GM18909 (cell line): ENCODE results near the gene ADAMTS15.

Experiments used
- ATAC-seq: cut with Tn5 transposase; IDR thresholded peaks from one replicate; pipeline ENCODE4 v1.9.1; 2021; ENCODE audit warnings: mild to moderate bottlenecking; ENCODE audit not compliant: unreplicated experiment, poor library complexity

The ADAMTS15 gene

DNA sequence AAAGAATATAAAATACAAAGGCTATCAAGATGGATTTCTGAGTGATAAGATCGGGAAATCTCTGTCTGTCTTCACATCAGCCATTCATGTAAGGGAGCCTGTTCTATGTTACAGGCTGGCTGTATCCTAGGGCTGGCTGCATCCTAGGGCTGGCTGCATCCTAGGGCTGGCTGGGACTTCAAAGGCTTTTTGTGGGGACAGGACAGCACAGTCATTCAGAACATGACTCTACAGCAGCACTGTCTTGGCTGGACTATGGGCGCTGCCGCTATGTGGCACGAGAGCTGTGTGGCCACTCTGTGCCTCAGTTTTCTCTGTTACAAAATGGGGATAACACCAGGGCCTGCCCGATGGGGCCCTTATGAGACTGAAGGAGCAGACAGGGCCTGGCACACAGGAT, 30.2 kb upstream of the ADAMTS15 start:
- ATAC-seq = no peak

DNA sequence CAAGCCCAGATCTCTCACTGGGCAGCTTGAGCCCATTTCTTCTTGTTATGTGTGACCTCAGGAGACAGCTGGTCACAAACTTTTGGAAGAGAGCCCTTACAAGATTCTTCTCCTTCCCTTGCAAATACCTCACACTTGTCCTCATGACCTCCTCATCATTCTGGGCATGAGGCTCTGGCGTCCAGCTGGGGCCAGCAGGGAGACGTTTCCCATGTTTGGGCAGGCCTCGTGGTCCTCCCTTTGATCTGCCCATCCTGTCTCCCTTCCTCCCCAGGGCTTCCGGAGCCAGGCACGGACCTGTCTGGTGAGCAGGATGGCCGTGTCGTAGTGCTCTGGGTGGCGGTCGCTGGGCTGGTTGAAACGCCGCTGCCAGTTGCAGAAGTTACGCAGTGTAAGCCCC, 29.7 kb upstream of the ADAMTS15 start:
- no peak for ATAC-seq

DNA sequence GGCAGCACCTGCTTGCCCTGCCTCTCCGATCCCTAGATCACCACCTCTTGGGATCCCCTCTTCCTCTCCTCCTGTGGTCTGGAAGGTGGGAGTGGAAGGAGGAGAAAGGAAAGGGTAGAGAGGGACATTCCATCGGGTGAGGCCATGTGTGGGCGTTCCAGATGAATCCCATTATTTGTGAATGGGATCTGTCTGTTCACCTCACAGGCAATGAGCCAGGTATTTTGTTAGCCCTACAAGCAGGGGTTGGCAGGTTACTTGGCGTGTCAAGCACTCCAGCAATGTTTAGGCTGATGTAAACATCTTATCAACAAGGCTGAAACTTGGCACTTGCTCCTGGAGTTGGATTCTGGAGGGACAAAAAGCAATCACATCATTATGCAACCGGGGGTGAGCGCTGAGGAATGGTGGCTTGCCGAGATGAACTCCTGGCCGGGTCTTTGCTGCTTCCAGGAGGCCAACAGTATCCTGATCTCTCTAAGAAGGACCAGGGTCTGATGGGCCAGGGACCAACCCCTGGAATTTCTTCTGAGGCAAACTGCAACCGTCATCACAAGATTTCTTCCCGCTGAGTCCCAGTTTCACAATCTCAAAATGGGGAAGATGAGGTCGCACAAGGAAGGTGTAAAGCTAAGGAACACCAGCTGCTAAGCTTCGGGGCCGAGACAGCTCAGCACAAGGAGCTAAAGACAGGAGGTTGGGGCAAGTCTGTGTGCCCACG, 27.8 kb upstream of the ADAMTS15 start:
- no peak for ATAC-seq

GRCh38 chr11:130421199-130421585, 27.3 kb upstream of the ADAMTS15 start:
- no peak for ATAC-seq

DNA sequence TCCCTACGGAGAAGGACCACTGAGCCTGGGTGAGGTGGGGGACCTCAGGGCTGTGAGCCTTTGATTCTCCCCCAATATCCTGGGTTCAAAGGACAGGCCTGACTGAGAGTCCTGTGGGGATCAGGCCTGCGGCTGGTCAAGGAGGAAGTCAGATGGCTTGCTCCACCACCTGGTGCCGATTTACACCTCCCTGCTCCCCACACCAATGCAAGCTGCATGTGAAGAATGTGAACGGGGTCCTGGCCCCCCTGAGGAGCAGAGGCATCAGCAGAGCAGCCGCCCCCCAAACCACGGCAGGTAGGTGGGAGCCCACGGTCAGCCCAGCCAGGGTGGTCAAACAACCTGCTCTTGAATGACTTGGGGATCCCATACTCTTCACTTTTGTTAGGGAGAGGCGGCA, 26.7 kb upstream of the ADAMTS15 start:
- no peak for ATAC-seq

DNA sequence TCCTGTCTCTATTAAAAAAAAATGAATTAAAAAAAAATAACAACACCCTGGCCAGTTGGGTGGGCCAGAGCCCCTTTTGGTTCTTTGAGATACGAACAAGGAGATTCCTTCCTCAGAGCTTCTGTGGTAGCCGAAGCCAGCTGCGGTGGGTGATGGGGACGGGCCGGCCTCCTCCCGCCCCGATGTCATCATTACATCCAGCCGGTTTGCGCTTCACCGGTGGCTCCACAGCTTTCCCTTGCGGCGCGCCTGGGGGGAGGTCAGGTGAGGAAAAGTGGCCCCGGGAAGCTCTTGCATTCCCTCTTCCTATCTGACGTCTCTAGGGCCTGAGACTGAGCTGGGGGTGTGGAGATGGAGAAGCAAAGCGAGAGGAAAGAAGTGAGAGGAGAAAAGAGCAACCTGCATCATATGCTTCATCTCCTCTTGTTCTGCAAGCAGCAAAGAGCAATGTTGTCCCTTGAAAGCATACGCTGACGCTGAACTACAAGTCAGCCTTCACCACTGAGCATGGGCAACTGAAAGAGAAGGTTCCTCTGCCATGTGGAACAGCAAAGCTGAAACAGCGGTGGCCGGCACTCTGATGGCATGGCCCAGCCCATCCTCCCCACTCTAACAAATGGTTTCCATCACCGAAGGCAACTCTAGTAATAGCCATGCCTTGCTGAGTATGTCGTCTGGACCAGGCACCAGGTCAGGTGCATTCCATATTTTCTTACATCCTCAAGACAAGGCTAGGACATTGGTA, 26.0 kb upstream of the ADAMTS15 start:
- ATAC-seq = no peak

DNA sequence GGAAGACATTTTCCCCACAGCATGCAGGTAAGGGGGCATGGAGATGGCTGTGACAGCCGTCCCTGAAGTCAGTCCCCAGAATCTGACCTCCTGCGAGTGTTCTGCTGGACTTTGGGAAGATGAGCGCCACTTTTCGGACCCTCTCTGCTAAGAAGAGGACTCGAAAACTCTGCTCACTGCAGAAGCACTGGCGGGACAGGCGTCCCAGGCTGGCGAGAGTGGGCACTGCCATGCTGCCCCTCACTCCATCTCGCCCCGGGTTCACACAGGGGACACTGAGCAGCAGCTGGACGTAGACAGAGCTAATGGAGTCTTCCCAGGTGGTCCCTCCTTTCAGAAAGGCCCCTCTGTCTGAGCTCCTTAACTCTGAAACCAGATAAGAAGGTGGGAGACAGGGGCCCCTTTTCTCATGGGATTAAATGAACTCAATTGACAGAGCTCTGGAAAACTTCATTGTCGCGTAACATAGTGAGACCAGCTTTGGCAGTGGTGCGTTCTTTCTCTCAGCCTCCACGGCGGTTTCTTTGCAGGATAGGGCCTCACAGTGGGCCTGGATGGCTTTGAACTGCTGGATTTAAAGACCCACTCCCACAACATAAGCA, 24.8 kb upstream of the ADAMTS15 start:
- no peak for ATAC-seq

- ATAC-seq = no peak
Measured at GRCh38 chr11:130424613-130425140, 23.8 kb upstream of the ADAMTS15 start.

- no peak for ATAC-seq
Measured at GRCh38 chr11:130425156-130425555, 23.3 kb upstream of the ADAMTS15 start.

DNA sequence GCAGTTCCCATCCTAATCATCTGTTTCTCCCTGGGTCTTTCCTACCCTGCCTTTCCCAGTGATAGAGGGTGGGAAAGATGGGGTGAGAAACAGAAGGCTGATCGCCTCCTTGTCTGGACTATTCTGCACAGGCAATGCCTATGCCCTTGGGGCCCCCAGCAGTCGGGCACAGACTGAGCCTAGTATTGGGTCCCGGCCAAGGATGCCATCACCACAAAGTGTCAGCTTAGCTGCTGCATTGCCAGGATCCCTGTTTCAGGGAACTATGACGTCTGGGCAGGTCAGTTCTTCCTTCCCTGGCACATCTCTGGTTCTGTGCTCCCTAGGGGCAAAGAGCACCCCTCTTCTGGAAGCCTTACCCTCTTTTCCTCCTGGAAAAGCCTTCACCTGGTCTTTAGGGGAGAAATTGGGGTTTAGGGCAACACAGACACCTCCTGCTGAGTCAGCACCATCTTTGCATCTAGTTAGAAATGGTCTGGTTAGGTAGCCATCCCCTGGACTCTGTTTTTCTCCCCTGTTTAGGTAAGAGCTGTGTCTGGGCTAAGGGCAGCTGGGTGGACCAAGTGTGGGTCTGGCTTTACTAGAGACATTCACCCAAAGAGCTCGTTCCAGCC, 22.1 kb upstream of the ADAMTS15 start:
- no peak for ATAC-seq

DNA sequence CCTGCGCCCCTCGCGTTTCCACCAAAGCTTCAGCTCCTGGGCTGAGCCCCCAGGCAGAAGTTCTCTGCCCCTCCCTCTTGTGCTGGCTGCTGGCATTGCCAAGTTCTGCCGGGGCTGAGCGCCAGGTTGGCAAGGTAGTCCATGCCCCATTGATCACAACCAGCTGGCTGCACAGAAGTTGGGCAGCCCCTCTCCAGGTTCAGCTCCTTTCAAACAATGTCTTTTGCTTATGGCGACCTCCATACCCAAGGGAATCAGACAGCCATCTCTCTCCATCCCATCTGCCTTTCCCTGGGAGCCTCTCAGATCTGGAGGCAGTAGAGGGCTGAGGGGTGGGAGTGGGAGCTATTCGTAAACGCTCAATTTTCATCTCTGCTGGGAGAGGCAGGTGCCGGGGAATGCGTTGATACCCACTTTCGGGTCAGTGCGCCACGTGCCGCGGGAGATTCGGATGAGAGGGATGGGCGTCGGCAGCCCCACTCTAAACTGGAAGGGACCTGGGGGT, 21.6 kb upstream of the ADAMTS15 start:
- no peak for ATAC-seq

DNA sequence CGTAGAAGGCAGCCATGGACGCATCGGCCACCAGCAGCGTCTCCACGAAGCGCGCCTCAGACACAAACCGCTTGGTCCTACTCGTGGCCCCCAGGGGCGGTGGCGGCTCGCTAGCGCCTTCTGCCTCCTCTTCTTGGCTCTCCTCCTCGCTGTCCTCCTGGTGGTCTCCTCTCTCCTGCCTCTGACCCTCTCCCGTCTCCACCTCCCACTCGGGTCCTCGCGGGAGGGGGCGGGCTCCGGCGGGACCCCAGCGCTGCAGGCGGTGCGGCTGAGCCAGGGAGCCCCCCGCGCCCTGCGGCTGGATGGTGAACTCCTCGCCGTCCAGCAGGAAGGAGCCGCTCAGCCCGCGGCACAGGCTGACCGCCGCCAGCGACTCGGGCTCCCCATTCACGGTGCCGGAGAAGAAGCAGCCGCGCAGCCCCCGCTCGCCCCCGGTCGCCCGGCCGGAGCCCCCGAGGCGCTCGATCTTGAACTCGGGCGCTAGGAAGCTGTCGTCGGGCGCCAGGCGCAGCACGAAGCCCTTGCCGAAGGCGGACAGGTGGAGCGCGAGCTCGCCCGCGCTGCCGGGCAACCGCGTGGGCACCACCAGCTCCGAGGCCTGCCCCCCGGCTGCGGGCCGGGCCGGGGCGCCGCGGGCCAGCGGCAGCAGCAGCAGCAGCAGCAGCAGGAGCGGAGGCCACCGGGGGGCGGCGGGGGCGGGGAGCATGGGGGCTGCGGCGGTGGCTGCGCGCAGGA, 20.7 kb upstream of the ADAMTS15 start:
- no peak for ATAC-seq

DNA sequence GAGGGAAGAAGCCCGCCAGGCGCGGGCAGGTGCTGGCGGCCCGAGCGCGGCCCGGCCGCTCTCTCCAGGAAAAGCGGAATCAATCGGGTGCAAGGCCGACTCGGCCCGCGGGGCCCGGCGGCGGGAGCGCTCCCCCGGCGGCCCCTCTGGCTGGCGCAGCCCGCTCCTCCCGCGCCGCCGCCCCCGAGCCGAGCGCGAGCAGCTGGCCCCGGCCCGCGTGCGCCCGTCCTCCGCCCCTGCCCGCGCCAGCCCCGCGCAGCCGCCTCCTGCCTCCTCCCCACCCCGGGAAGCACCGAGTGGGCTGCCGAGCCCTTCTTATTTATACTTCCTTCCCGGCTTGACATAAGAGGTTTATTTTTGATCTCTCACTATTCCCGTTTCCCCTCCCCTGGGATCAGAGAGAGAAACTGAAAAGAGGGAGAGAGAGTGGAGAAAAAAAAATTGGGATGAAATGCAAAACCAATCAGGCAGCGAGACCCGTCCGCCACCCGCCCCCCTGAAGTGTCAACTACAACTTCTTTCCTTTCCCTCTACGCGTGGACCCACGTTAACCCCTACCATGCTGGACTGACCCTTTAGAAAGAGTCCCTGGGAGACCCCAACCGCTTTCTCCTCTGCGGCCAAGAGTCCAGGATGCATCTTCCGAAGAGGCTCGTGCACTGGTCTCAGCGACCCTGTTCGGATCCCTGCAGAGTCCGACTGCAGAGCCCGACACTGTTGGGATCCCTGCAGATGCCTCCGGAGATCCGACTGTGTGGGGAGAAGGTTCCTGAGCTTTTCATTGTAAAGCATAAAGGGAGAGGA, 19.9 kb upstream of the ADAMTS15 start, which contains the start of gene ADAMTS8:
Gene ADAMTS8, minus strand, starts transcription at position 294 of the 804 bp plus-strand sequence. CDS start 323 bp downstream, outside the sequence.
- no peak for ATAC-seq

GRCh38 chr11:130429120-130429681, 19.2 kb upstream of the ADAMTS15 start:
- ATAC-seq = no peak

- no peak for ATAC-seq
Measured at GRCh38 chr11:130429983-130430382, 18.5 kb upstream of the ADAMTS15 start.

GRCh38 chr11:130431331-130431773, 17.1 kb upstream of the ADAMTS15 start:
- peak; percentile 59 for ATAC-seq

DNA sequence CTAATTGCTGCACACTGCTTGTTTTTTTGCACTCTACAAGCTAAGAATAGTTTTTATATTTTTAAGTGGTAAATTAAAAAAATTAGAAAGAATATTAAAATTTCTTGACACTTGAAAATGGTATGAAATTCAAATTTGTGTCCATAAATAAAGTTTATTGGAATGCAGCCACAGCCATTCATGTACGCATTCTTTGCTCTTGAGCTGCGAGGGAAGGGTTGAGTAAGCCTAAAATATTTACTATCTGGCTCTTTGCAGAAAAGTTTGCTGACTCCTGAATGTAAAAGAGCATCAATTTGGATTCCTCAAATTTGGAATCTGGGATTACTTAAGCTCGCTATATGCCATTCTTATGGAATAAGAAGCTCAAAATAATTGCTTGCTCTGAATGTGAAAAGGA, 16.6 kb upstream of the ADAMTS15 start:
- no peak for ATAC-seq

- no peak for ATAC-seq
Measured at GRCh38 chr11:130433357-130433756, 15.1 kb upstream of the ADAMTS15 start.
